DOHH2 (cell line): ENCODE data around the gene LENG1.

Experiments used
- EZH2phosphoT487 ChIP-seq: fragments of 200-600 bp; sonication (generic); IDR thresholded peaks from 2 replicates; pipeline ENCODE4 v1.6.1; 2017; ENCODE audit warnings: borderline replicate concordance, mild to moderate bottlenecking, antibody characterized with exemption, low read length, moderate library complexity, mixed read lengths
- TF ChIP-seq, protein P1 (sequence below): fragments of 200-600 bp; sonication (generic); IDR thresholded peaks from one replicate; pipeline ENCODE4 v1.5.1; 2014; ENCODE audit warnings: antibody characterized with exemption, mild to moderate bottlenecking, low read depth, low read length; ENCODE audit not compliant: poor library complexity, severe bottlenecking

DNA sequence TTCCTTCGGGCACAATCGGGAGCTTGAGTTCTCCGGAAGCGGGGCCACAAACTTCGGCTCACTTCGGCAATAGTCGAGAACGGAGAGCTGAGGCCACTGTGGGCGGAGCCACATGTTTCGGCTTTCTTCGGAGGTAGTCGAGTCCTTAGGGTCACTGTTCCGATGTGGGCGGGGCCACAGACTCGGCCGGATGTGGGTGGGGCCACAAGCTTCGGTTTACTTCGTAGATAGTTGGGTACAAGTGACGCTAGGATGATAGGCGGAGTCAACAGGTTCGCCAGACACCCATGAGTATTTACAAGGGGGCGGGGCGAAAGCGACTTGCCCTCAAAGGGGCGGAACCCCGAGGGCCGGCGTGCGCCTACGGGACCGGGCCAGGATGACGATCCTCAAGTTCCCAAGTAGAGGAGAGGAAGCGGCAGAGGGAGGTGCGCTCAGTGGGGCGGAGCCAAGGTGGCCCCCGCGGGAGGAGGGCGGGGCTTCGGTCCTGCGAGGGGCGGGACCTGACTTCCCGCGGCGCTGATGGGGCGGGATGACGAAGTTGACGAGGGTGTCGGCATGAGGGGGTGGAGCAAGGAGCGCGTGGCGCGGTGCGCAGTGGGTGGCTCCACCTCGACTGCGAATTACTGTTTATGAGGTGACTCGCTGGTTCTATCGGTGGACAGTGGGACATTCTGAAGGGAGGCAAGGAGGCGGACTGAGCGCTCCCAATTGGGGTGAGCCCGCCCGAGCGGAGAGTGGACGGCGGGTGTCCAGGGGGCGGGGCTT lies 30.4 kb upstream of the LENG1 start:
- TF ChIP-seq, protein P1, sequence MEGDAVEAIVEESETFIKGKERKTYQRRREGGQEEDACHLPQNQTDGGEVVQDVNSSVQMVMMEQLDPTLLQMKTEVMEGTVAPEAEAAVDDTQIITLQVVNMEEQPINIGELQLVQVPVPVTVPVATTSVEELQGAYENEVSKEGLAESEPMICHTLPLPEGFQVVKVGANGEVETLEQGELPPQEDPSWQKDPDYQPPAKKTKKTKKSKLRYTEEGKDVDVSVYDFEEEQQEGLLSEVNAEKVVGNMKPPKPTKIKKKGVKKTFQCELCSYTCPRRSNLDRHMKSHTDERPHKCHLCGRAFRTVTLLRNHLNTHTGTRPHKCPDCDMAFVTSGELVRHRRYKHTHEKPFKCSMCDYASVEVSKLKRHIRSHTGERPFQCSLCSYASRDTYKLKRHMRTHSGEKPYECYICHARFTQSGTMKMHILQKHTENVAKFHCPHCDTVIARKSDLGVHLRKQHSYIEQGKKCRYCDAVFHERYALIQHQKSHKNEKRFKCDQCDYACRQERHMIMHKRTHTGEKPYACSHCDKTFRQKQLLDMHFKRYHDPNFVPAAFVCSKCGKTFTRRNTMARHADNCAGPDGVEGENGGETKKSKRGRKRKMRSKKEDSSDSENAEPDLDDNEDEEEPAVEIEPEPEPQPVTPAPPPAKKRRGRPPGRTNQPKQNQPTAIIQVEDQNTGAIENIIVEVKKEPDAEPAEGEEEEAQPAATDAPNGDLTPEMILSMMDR = no peak
- no peak for TF ChIP-seq EZH2phosphoT487
